NOMO-1 (cell line): Measurements from ENCODE around the gene EIF2S3.

Experiments used
- DNase-seq, 2 experiments: peaks; one replicate each; lab custom pipeline; 2025; ENCODE audit not compliant: unreplicated experiment in 2 of 2; lab: John Stamatoyannopoulos, UW

The EIF2S3 gene

DNA sequence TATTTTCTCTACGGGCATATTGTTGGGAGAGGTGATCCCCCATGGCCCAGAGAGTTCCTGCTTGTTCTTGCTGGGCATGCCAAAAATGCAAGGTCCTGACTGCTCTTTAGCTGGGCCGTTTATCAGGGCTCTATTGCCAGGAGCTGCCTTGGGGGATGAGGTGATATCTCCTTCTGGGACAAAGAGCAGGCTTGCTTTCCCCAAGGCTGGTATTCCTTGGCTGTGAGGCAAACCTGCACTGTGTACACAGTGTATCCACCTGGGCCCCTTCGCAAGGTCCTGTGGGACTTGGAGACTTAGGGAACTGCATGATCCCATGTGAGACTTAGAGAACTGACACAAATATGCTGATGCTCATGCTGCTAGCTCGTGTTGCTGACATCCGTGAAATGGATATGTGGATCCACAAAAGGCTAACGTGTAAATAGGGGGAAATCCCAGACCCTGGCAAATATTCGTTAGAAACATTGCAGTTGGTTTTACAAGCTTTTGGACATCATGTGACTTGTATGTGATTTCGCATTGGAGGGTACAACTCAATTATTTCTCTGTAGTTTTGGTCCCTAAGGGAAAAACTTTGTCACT is 70.4 kb downstream of the EIF2S3 start:
- no peak for DNase-seq
